Measurements from ENCODE around the gene TMEM51.

DNA sequence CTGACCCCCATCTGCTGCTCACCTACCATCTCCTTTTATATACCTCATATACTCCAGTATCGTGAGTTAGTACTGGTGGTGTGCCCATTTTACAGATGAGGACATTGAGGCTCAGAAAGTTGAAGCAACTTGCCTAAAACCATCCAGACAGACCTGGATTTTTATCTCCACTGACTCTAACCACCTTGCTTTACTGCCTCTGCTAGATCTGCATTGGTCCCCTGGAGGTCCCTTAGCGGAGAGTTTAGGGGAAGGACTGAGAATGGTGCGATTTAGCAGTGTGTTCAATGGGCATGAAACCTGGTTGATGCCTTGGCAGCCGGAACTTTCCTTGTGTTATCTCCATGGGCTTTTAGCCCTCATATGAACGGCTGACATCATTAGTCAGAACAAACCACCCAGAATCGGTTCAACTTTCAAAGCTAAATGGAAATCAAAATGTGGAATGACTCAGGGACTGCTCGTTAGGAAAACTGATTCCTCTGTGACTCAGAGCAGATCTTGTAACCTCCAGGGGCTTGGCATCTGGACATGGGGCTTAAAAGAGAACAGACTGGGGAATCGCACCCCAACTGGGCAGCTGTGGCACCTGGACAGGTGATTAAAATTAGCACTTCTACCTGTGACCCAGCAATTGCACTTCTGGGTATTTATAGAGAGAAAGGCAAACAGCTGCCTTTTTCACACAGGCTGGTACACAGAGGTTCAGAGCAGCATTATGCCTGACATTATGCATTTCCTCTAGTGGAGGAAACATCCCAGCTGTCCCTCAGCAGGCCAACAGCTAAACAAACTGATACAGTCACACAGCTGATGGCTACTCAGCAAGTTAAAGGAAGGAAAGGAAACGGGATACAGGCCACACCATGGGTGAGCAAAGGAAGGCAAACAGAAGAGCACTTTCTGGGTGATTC is 25.3 kb downstream of the TMEM51 start:
- TF ChIP-seq, protein P1, sequence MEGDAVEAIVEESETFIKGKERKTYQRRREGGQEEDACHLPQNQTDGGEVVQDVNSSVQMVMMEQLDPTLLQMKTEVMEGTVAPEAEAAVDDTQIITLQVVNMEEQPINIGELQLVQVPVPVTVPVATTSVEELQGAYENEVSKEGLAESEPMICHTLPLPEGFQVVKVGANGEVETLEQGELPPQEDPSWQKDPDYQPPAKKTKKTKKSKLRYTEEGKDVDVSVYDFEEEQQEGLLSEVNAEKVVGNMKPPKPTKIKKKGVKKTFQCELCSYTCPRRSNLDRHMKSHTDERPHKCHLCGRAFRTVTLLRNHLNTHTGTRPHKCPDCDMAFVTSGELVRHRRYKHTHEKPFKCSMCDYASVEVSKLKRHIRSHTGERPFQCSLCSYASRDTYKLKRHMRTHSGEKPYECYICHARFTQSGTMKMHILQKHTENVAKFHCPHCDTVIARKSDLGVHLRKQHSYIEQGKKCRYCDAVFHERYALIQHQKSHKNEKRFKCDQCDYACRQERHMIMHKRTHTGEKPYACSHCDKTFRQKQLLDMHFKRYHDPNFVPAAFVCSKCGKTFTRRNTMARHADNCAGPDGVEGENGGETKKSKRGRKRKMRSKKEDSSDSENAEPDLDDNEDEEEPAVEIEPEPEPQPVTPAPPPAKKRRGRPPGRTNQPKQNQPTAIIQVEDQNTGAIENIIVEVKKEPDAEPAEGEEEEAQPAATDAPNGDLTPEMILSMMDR (IDR thresholded peaks at IDR 0.05): no peak
- TF ChIP-seq POLR2AphosphoS5 (IDR thresholded peaks at IDR 0.05) (no peak), EP300 (IDR thresholded peaks at IDR 0.05) (no peak)
